ENCODE measurements around the gene SORBS1.
A peak's percentile ranks its signal among the peaks of the same experiment; 100 is the strongest.

SORBS1 gene

DNA sequence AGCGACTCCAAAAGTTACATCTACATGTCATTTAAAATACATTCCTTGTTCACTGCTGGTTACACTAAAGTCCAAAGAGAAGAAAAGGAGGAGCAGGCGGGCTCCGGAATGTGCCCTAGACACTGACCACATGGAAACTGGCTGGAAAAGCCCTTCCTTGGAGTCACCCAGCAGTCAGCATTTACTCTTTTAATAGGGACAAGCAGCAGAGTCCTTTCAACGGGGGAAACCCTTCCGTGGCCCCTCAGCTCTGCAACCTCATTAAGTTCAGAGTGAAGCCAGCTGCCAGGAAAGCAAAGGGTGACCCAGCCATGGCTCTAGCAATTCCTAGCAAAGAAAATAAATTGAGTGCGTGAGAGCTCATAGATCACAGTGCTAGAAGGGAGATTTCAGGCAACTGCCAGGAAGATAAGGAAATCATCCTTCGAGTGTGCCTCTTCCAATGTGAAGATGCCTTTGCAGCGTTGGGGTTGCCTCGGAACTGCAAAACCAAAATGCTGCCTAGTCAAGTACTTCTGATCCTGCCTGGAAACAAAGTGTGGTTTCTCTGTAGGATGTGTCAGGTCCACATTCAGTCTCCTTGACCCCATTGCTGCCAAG lies 101.6 kb downstream of the SORBS1 start:
- no peak for DNase-seq

GRCh38 chr10:95458871-95459270 lies 102.3 kb downstream of the SORBS1 start:
- no peak for DNase-seq

DNA sequence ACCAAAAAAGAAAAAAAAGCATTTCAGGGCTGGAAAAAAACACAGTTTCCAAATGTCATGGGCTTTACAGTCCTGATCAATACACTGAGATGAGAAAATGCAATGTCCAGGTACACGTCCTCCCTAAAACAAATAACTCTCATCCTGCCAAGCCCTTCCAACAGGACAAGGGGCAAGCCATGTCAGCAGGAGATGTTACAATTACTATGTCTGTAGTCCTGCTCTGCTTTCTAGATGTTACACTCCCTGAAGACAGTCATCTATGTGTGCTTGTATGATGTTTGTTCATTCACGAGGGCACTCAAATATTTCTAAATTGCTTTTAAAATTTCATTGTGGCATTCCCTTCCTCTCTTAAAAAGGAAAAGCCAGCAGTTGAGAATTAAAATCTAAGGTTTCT lies 103.2 kb downstream of the SORBS1 start:
- no peak for DNase-seq

GRCh38 chr10:95457319-95457886 lies 103.8 kb downstream of the SORBS1 start:
- DNase-seq = no peak

DNA sequence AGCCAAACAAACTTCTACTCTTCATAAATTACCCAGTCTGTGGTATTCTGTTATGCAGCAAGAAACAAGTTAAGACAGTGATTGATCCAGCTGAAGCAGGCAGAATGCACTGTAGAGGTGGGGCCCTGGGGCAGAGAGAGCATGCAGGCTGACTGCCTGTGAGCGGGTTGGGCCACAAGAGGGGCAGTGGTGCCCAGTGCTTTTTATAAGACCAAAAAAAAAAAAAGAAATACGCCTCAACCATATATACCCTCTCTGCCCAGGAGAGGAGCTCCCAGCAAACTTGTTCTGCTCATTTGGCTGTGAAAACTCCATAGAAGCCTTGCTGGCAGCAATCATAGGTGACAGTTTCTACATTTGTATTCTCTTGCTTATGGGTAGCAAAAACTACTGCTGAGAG lies 104.7 kb downstream of the SORBS1 start:
- no peak for DNase-seq

GRCh38 chr10:95454940-95455339 lies 106.2 kb downstream of the SORBS1 start:
- DNase-seq = no peak

DNA sequence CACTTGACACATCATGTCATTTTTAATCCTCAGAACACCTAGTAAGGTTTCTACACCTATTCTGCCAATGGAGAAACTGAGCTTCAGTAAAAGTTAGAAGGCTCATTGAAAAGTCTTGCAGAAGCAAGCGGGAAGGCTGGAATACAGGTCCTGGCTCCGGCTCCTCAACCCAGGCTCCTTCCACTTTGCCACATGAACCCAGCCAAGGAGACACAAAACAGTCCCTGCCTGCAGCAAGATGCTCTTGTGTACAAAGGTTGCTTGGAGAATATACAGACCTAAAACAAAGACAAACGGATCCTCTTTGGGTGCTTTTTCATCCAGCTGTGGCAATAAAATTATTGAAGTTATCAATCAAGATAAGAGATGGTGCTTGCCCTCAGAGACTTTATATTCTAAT lies 106.8 kb downstream of the SORBS1 start:
- no peak for DNase-seq

- no peak for DNase-seq
Measured at GRCh38 chr10:95451568-95452524, 109.3 kb downstream of the SORBS1 start.

GRCh38 chr10:95451150-95451549 lies 110.0 kb downstream of the SORBS1 start:
- DNase-seq = no peak

GRCh38 chr10:95450188-95450587 lies 111.0 kb downstream of the SORBS1 start:
- DNase-seq = no peak

DNA sequence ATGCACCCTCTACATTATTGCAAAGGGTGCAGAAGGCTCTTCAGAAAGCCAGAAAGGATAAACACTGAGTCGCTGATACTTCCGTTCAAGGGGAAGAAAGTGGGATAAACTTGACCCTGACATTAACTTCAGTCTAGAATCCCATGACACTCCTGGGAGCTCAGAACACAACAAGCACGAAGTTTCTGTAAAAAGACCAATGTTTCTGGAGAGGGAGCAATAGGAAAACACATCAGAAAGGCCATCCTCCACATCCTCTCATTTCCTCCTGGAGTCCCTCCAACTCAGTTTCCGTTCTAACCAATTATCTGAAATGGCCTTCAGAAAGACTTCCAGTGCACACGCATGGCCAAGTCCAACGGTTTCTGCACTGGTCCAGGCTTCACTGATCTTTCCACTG lies 113.5 kb downstream of the SORBS1 start:
- DNase-seq = no peak

GRCh38 chr10:95445837-95446486 lies 115.2 kb downstream of the SORBS1 start:
- DNase-seq = peak in 5 of 14 donors; percentile 16 to 67 (median 22)

DNA sequence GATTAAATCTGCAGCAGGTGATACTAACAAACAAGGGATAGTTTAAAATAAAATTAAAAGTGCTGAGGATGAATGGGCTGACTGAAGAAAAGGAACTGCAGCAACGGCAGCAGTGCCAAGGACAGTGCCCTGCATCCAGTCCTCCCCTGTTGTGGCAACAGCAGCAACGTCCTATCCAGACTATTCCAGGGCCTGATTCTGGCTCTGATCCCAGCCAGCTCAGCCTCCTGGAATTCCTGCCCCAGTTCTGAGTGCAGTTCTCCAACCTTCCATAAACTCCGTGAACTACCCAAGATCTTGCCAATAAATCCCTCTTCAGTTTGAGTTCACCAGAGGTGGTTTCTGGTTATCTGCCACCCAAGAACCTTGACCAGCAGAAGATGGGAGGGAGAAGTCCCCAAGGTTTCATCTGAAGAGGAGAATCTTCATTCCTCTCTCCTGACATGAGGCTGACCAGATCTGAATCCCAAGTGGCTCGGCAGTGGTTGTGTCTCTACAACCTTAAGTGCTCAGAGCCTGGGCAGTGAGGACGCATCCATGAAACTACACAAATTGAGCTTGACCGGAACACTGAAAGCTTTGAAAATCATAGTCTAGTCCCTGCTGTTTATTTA lies 115.8 kb downstream of the SORBS1 start:
- peak in 9 of 14 donors; percentile 27 to 61 (median 35) for DNase-seq

GRCh38 chr10:95444792-95445191 lies 116.4 kb downstream of the SORBS1 start:
- DNase-seq = no peak

DNA sequence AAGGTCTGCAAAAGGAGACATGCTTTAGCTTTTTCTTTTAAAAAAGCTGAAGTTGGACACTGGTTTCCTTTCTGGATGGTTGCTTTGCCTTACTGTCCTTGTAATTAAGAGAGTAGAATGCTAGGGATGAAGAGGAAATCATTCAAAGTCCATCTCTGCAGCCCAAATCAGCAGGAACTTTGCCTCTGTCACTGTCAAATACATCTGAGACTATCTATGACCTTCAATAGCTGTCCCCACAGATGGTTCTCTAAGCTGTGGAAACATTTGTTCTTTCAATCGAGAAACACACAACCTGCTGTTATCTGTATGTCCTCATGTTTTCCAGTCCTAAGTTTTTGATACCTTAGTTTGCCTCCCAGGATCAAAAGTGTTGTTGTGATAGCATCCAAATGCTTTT lies 117.5 kb downstream of the SORBS1 start:
- no peak for DNase-seq

- no peak for DNase-seq
Measured at GRCh38 chr10:95442341-95442740, 118.8 kb downstream of the SORBS1 start.

DNA sequence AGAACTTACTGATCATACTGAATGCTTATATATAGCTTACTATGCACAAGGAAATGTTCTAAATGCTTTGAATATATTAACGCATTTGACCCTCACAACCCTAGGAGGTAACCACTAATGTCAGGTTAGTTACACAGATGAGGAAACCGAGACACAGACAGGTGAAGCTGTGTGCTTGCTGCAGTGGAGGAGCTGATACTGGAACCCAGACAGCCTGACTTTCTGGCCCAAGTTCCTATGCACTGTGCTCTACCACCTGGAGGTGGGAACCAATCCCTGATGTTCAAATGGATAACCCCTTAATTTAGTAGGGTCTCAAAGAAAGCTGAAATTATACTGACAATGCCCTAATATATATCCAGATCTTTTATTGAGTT lies 119.6 kb downstream of the SORBS1 start:
- DNase-seq = no peak

DNA sequence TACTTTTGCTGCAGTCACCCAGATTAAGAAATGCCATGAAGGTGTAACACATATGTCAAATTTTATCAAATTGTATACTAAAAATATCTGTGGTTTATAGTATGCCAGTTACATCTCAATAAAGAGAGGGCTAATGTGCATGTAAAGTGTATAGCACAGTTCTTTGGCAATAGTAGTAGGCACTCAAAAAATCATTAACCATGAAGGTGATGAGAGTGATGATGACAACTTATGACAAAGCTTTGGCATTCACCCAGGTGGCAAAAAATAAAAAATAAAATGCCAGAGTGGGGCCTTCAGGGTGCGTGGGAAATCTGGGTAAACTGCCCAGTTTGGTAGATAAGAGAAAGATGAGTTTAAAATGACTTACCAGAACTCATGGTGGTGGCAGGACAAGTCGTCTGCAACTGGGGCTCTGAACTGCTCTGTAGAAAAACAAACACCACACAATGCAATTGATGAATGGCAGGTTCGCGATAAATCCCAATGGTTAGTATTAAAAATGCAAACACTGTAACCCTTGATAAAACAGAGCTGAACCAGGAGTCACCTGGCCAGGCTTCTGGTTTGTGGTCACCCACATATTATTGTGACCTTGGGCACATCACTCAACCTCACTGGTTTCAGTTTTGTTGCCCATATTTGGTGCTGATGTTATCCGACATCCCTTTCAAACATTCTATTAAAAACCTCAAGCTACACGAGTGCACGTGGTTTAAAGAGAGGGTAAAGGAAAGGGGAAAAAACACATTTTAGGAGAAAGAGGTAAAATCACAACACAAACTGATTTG lies 120.2 kb downstream of the SORBS1 start:
- DNase-seq = no peak

- DNase-seq = peak in 1 of 14 donors; percentile 18
Measured at GRCh38 chr10:95440038-95440725, 121.0 kb downstream of the SORBS1 start.

DNA sequence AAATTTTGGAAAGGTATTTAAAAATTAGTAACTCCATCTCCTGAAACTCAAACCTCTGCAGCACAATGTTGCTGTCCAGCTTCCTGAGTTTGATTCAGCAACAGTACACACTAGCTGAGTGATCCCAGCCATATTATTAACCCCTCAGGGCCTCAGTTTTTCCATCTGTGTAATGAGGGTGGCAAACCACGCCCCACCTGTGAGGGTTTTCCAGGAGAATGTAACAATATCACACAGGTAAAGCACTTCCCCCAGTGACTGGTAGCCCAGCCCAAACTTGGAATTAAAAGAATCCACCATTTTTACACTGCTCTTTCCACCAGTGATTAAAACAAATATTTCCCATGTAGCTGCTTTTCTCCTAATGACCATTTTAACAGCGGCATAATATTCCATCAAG lies 122.4 kb downstream of the SORBS1 start:
- no peak for DNase-seq

DNA sequence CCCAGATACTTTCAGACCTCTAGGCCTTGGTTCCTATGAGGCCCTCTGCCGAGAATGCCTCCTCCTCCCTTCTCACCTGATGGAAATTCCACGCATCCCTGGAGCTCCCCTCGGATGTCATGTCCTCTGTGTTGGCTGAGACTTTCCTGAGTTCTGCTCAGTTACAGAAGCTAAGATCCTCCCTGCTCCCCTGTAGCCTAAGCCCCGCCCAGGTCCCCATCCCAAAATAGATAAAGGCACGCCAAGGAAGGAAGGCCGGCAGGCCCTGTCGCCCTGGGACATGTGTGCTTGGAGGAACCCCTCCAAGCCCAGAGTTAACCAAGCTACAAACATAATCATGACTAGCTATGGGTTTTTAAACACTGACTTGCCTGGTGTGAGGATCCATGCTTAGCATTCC lies 123.5 kb downstream of the SORBS1 start:
- no peak for DNase-seq
